HEK293 (cell line): Measurements from ENCODE around the gene TMEM272.

Source experiments
- CTCF ChIA-PET: fragments of 350-600 bp; formaldehyde crosslinking; extraction: SDS; loops from one replicate; lab custom pipeline; 2021; ENCODE audit warnings: antibody characterized with exemption; lab: Yijun Ruan, JAX
- POLR2A ChIA-PET: fragments of 300-600 bp; formaldehyde crosslinking; extraction: SDS; loops from one replicate; lab custom pipeline; 2020; ENCODE audit warnings: antibody characterized with exemption, inconsistent platforms; lab: Yijun Ruan, JAX
- H3K27ac ChIP-seq: fragments of 200-500 bp; sonication (Bioruptor generic); 2 replicates; pipeline ENCODE4 v1.5.1; 2014; ENCODE audit warnings: low read depth, low read length, control low read depth, inconsistent platforms; ENCODE audit errors: extremely low read depth
- H3K36me3 ChIP-seq, 2 experiments: fragments of 200-500 bp in 1 of 2; sonication (Bioruptor generic) in 1 of 2; 1 replicate in 1 of 2; 2 replicates in 1 of 2; pipeline ENCODE4 v1.5.1; 2014 to 2017; ENCODE audit warnings: inconsistent platforms in 2 of 2, low read length in 2 of 2; ENCODE audit not compliant: control insufficient read depth in 2 of 2, insufficient read depth in 1 of 2
- H3K4me1 ChIP-seq: fragments of 200-500 bp; sonication (Bioruptor generic); 2 replicates; pipeline ENCODE4 v1.5.1; 2014; ENCODE audit warnings: mild to moderate bottlenecking, low read length, inconsistent platforms; ENCODE audit not compliant: control insufficient read depth, insufficient read depth
- H3K4me3 ChIP-seq: 2 replicates; pipeline ENCODE4 v1.5.1; 2011; ENCODE audit warnings: low read depth, mild to moderate bottlenecking, control low read depth, low read length, moderate library complexity
- H3K9me3 ChIP-seq: fragments of 200-500 bp; sonication (Bioruptor generic); 2 replicates; pipeline ENCODE4 v1.5.1; 2014; ENCODE audit warnings: low read depth, low read length, inconsistent platforms; ENCODE audit not compliant: control insufficient read depth, insufficient read depth
- KLF1 ChIP-seq: fragments of 450-650 bp; formaldehyde crosslinking; IDR thresholded peaks from 2 replicates; pipeline ENCODE4 v1.5.1; 2016; ENCODE audit warnings: missing biosample characterization, missing genetic modification characterization
- MZF1 ChIP-seq: fragments of 450-650 bp; formaldehyde crosslinking; IDR thresholded peaks from 2 replicates; pipeline ENCODE4 v1.5.1; 2017; ENCODE audit warnings: missing biosample characterization, missing genetic modification characterization, borderline replicate concordance
- OVOL3 ChIP-seq: fragments of 450-650 bp; formaldehyde crosslinking; IDR thresholded peaks from 2 replicates; pipeline ENCODE4 v1.5.1; 2016; ENCODE audit warnings: missing biosample characterization, missing genetic modification characterization
- PATZ1 ChIP-seq: fragments of 450-650 bp; formaldehyde crosslinking; IDR thresholded peaks from 2 replicates; pipeline ENCODE4 v1.5.1; 2016; ENCODE audit warnings: missing biosample characterization, missing genetic modification characterization
- PRDM10 ChIP-seq: fragments of 450-650 bp; formaldehyde crosslinking; IDR thresholded peaks from 2 replicates; pipeline ENCODE4 v1.5.1; 2016; ENCODE audit warnings: missing biosample characterization, missing genetic modification characterization
- SCRT2 ChIP-seq: fragments of 450-650 bp; formaldehyde crosslinking; IDR thresholded peaks from 2 replicates; pipeline ENCODE4 v1.5.1; 2016; ENCODE audit warnings: missing biosample characterization, missing genetic modification characterization
- TCF7L2 ChIP-seq: IDR thresholded peaks from 2 replicates; pipeline ENCODE4 v1.6.1; 2011; ENCODE audit warnings: low read depth, mild to moderate bottlenecking, inconsistent platforms, low read length, moderate library complexity, borderline replicate concordance
- ZIC2 ChIP-seq: fragments of 450-650 bp; formaldehyde crosslinking; IDR thresholded peaks from 2 replicates; pipeline ENCODE4 v1.5.1; 2016; ENCODE audit warnings: missing biosample characterization, missing genetic modification characterization
- ZNF112 ChIP-seq: fragments of 450-650 bp; formaldehyde crosslinking; IDR thresholded peaks from 2 replicates; pipeline ENCODE4 v1.5.0; 2017; ENCODE audit warnings: missing biosample characterization, missing genetic modification characterization
- ZNF174 ChIP-seq: fragments of 450-650 bp; formaldehyde crosslinking; IDR thresholded peaks from 2 replicates; pipeline ENCODE4 v1.5.0; 2017; ENCODE audit warnings: missing biosample characterization, mild to moderate bottlenecking, missing genetic modification characterization
- ZNF311 ChIP-seq: fragments of 450-650 bp; formaldehyde crosslinking; IDR thresholded peaks from 2 replicates; pipeline ENCODE4 v1.5.1; 2017; ENCODE audit warnings: missing biosample characterization, missing genetic modification characterization, borderline replicate concordance
- ZNF394 ChIP-seq: fragments of 450-650 bp; formaldehyde crosslinking; IDR thresholded peaks from 2 replicates; pipeline ENCODE4 v1.5.1; 2016; ENCODE audit warnings: missing biosample characterization, missing genetic modification characterization, mild to moderate bottlenecking, moderate library complexity, borderline replicate concordance
- ZNF654 ChIP-seq: fragments of 450-650 bp; formaldehyde crosslinking; IDR thresholded peaks from 2 replicates; pipeline ENCODE4 v1.5.1; 2016; ENCODE audit warnings: low read depth, missing biosample characterization, missing genetic modification characterization
- ZNF670 ChIP-seq: fragments of 450-650 bp; formaldehyde crosslinking; IDR thresholded peaks from 2 replicates; pipeline ENCODE4 v1.5.1; 2016; ENCODE audit warnings: missing biosample characterization, missing genetic modification characterization, low read depth
- ZNF701 ChIP-seq: fragments of 450-650 bp; formaldehyde crosslinking; IDR thresholded peaks from 2 replicates; pipeline ENCODE4 v1.5.1; 2016; ENCODE audit warnings: missing biosample characterization, missing genetic modification characterization
- ZNF747 ChIP-seq: fragments of 450-650 bp; formaldehyde crosslinking; IDR thresholded peaks from 2 replicates; pipeline ENCODE4 v1.5.1; 2016; ENCODE audit warnings: missing biosample characterization, missing genetic modification characterization
- ZNF777 ChIP-seq: fragments of 450-650 bp; formaldehyde crosslinking; IDR thresholded peaks from 2 replicates; pipeline ENCODE4 v1.5.1; 2017; ENCODE audit warnings: missing biosample characterization, missing genetic modification characterization, borderline replicate concordance
- ZNF792 ChIP-seq: fragments of 450-650 bp; formaldehyde crosslinking; IDR thresholded peaks from 2 replicates; pipeline ENCODE4 v1.5.1; 2016; ENCODE audit warnings: missing biosample characterization, missing genetic modification characterization
- ZNF830 ChIP-seq: fragments of 450-650 bp; IDR thresholded peaks from 2 replicates; pipeline ENCODE4 v1.5.0; 2018; ENCODE audit warnings: missing biosample characterization, missing genetic modification characterization, low read depth, mild to moderate bottlenecking, moderate library complexity
- ZNF837 ChIP-seq: fragments of 450-650 bp; formaldehyde crosslinking; IDR thresholded peaks from 2 replicates; pipeline ENCODE4 v1.5.1; 2016; ENCODE audit warnings: missing biosample characterization, missing genetic modification characterization
- ZNF843 ChIP-seq: fragments of 450-650 bp; formaldehyde crosslinking; IDR thresholded peaks from 2 replicates; pipeline ENCODE4 v1.5.1; 2016; ENCODE audit warnings: missing biosample characterization, missing genetic modification characterization
- ZSCAN23 ChIP-seq: fragments of 450-650 bp; formaldehyde crosslinking; IDR thresholded peaks from 2 replicates; pipeline ENCODE4 v1.5.1; 2016; ENCODE audit warnings: missing biosample characterization, missing genetic modification characterization

TMEM272 gene

GRCh38 chr13:51892657-51893056 lies 47.7 kb upstream of the TMEM272 start:
- H3K27ac ChIP-seq, result no peak overlapping the region
- POLR2A ChIA-PET, result interaction anchor here (0.6 kb wide), 1 partner anchor 594 kb away, joined by 3 read pairs; no protein-coding TSS in a partner anchor
- CTCF ChIA-PET, result interaction anchor here (1.0 to 1.2 kb wide), 2 partner anchors 11 to 235 kb away, joined by 3 to 6 read pairs; no protein-coding TSS in a partner anchor
- TF ChIP-seq KLF1 (tag by site-specific recombination), result no peak
- TF ChIP-seq ZNF792 (tag by site-specific recombination), result no peak
- peak; percentile 34; the same call in 1 of the 2 replicates for TF ChIP-seq ZIC2
- no peak for TF ChIP-seq PATZ1 (tag by site-specific recombination)
- no peak for TF ChIP-seq MZF1 (tag by site-specific recombination)
- H3K4me3 ChIP-seq, result no peak overlapping the region
- H3K36me3 ChIP-seq, result no peaks in the 10 kb centered on the region
- H3K4me1 ChIP-seq, result no peaks in the 10 kb centered on the region
- H3K9me3 ChIP-seq, result no peaks in the 10 kb centered on the region

- Histone ChIP-seq H3K36me3 (no peaks in the 10 kb centered on the region), H3K4me1 (no peaks in the 10 kb centered on the region), H3K27ac (no peak overlapping the region), H3K4me3 (no peak overlapping the region), H3K9me3 (no peaks in the 10 kb centered on the region)
- TF ChIP-seq ZNF837, result no peak
- no peak for TF ChIP-seq ZNF747 (tag by site-specific recombination)
- TF ChIP-seq ZNF174 (tag by site-specific recombination), result no peak
- no peak for TF ChIP-seq ZNF830
- no peak for TF ChIP-seq OVOL3 (tag by site-specific recombination)
- TF ChIP-seq PRDM10, result no peak
- no peak for TF ChIP-seq ZNF311 (tag by site-specific recombination)
- no peak for TF ChIP-seq ZNF654 (tag by site-specific recombination)
- no peak for TF ChIP-seq ZNF112 (tag by site-specific recombination)
- TF ChIP-seq ZNF843 (tag by site-specific recombination), result no peak
- no peak for TF ChIP-seq ZNF670 (tag by site-specific recombination)
- no peak for TF ChIP-seq TCF7L2
- TF ChIP-seq MZF1 (tag by site-specific recombination), result no peak
- TF ChIP-seq ZNF777 (tag by site-specific recombination), result no peak
- no peak for TF ChIP-seq SCRT2 (tag by site-specific recombination)
- TF ChIP-seq ZSCAN23 (tag by site-specific recombination), result no peak
- no peak for TF ChIP-seq ZNF394 (tag by site-specific recombination)
- no peak for TF ChIP-seq ZNF701 (tag by site-specific recombination)
- ChIA-PET CTCF (interaction anchor here (0.7 to 3.3 kb wide), 2 partner anchors 8 to 99 kb away, joined by 3 to 12 read pairs; no protein-coding TSS in a partner anchor), POLR2A (no interaction called here)
Measured at GRCh38 chr13:51887468-51887867, 42.5 kb upstream of the TMEM272 start.
